GM18511 (cell line): ENCODE results near the gene SORCS3.
"Not testable (repeated sequence)": the region's sequence is repeated elsewhere in the genome, so short reads cannot be mapped to it uniquely, and the experiment has no call there.

Experiments
- ATAC-seq: cut with Tn5 transposase; IDR thresholded peaks from one replicate; pipeline ENCODE4 v1.9.1; 2021; ENCODE audit warnings: mild to moderate bottlenecking, moderate library complexity; ENCODE audit not compliant: unreplicated experiment

Gene SORCS3

DNA sequence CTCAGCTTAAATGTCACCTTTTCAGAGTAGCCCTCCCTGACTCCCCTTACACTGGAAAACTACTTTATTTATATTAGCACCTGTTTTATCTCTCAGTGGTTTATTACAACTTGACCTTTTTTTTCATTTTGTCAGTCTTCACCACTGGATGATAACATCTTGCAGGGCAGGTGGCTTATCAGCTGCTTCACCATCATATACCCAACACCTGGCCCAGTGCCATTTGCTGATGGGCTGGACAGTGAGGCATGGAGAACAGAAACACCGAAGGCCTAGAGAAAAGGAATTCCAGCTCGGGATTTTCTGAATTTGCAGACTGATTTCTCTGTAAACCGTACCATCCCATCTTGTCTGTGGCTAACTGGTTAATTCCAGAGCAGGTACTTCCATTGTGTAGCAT lies 48.5 kb downstream of the SORCS3 start:
- ATAC-seq: no peak

DNA sequence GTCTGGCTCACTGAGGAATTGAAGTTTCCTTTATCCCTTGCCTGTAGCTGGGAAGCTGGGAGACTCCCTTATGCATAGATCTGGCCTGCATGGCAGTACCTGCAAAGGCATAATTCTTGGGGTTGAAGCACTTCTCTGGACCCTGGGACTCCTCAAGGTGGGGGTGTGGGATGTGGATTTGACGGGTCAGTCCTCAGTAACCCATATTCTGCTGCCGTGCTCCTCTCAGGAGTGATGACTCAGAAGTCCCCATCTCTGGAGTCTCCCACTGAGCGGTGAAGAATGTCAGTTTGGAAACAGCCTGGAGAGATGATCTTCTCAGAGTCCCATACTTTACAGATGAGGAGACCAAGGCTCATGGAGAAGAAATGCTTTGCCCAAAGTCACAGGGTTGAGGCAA lies 49.0 kb downstream of the SORCS3 start:
- ATAC-seq: no peak

DNA sequence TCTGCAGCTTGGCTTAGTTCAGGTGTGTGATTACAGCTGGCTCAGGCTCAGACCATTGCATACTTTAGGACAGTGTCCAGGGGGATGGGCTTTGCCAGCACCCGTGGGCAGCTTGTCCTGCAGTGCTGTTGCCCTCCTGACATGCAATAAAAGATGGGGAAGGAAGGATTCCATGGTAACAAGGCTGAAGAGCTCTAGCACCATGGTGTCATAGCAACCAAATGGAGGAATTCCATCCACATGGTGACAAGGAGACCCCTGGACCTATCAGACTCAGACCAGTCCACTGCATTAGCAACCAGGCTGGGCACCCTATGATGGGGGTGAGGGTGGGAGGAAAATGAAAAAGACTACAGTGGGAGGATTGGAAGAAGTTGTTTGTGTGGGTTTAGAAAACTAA lies 49.9 kb downstream of the SORCS3 start:
- no peak for ATAC-seq

DNA sequence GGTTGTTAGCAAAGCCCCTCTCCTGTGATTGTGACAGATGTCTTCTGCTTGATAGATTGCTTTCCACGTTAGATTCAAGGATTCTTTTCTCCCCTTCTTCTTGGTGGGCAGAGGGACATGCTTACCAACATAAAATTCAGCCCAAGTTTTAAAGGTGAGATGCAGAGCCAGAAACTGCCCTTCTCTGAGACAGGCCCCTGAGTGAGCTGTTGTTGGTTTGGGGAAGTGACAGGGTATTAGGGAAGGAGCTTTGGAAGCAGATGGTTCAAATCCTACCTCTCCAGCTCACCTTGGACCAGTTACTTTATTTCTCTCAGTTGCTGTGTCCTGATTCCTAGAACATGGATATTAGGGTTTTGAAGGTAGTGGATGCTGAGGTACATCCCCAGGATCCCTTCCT lies 53.0 kb downstream of the SORCS3 start:
- ATAC-seq: no peak

DNA sequence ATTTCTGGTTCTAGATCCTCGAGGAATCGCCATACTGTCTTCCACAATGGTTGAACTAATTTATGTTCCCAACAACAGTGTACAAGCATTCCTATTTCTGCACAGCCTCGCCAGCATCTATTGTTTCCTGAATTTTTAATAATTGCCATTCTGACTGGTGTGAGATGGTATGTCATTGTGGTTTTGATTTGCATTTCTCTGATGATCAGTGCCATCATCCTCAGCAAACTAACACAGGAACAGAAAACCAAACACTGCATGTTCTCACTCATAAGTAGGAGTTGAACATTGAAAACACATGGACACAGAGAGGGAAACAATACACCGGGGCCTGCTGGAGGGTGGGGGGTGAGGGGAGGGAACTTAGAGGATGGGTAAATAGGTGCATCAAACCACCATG lies 62.2 kb downstream of the SORCS3 start:
- not testable (repeated sequence) for ATAC-seq

DNA sequence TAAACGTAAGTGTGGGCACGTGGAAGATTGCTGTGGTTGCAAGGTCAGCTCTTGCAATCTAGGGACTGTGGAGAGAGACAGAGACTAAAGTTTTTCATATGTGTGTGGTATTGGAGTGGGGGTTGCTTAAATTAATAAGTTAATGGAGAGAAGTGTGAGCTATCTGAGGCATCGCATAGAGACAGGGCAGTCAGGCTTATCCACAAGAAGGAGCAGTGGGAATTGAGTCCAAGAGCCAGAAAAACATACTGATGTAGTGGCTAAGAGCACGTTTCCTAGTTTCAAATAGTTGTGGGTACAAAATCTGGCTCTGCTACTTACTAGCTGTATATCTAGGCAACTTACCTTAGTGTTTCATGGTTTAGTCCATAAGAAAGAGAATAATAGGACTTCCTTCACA lies 65.8 kb downstream of the SORCS3 start:
- no peak for ATAC-seq

DNA sequence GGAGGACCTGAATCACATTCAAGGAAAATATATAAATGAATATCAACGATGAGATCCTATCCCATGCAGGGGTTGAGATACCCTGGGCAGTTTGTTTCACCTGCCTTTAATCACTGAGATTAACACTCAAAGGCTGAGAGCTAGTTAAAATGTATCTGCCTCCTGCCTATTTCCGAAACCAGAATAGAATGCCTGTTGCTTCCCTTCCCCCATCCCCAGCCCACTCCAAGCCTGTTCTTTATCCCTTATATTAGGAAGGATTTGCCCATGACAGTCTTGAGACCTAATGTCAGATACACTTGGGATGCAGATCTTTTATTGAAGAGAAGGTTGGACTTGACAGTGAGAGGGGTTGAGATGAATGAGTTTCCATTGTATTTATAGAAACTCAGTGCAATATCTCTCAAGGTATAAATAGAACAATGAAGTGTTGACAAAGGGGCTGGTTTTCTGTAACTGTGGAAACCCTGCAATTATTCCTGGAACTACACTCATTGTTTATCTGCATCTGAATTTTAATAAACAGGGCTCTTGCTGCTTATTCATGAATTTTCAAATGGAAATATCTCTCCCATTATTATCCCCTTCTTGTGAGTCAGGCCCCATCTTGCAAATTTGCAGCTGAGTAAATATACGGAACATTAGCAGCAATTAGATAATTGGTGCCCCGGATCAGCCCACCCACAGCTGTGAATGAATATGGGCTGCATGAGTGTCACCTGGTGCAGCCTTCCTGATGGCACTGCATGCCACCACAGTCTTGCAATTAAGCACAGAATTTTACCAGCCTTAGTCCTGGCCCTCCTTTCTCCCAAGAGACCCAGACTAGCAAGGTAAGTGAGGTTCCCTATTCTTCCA lies 66.7 kb downstream of the SORCS3 start:
- ATAC-seq: no peak

DNA sequence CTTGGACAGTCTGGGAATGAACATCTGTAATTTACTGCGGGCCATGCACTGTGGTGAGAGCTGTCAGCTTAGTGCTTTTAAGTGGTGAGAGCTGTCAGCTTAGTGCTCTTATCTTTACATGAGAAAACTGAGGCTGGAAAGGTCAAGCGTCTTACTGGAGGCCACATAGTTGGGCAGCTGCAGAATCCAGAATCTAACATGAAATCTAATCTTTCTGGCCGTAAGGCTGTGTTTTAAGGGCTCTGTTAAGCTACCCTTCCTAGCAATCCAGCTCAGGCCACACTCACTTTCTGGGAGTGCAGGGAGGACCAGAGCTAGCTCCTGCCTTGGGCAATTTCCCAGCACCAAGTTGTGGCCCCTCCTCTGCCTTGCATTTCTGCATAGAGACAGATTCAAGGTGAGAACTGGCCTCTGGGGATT lies 70.2 kb downstream of the SORCS3 start:
- ATAC-seq: no peak

DNA sequence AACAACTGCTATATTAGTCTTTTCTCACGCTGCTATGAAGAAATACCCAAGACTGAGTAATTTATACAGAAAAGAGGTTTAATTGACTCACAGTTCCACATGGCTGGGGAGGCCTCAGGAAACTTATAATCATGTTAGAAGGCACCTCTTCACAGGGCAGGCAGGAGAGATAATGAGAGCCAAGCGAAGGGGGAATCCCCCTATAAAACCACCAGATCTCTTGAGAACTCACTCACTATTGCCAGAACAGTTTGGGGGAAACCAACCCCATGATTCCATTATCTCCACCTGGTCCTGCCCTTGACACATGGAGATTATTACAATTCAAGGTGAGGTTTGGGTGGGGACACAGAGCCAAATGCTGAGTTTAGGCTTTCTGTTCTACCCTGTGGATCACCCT lies 89.5 kb downstream of the SORCS3 start:
- ATAC-seq: not testable (repeated sequence)

DNA sequence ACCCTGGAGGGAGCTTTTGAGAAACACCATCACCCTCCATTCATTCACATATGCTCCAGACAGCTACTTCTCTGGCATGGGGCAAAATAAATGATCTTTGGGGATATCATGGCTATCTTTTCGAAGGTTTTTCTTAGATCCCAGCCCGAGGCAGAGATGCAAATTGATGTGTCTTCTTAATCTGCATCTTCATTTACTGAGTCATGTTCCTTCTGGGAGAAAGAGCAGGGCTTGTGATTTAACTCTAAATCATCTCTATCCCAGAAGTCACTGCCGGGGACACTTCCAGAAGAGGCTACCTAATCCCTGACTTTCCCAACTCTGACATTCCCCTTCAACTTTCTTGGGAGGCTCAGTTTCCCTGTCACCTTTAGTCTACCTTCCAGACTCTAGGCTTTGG lies 90.1 kb downstream of the SORCS3 start:
- ATAC-seq: no peak

DNA sequence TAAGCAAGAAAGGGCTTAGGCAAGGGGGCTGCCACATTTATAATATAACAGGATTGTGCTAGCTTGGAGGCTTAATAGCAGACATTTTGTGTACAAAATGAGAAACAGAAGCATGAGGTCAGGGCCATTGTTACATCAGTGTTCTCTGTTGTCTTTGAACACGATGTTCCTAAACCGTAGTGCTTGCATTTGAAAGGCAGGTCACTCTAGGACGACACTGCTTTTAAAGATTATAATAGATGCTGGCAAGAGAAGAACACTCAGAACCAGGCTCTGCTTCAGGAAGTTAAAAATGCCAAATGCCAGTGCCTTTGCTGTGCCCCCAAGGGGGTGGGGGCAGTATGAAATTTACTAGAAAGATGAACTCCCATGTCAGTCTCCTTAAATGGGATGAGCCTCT lies 91.1 kb downstream of the SORCS3 start:
- no peak for ATAC-seq

DNA sequence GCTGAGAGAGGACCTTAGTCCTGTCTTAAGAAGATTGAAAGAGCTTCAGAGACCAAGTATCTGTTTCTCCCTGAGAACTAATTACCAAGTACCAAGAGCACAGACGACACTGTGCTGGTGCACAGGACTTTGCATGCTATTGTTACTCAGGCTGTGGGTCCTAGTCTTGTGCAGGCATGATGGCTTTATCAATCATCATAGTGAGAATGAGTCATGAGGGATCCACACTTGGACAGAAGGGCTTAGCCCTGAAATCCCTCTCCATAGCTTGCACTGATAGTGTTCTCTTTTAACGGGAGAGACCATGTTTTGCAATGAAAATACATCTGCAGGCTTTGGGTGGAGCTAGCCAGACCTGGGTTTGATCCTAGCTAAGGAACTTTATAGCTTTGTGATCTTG lies 93.3 kb downstream of the SORCS3 start:
- ATAC-seq: no peak

DNA sequence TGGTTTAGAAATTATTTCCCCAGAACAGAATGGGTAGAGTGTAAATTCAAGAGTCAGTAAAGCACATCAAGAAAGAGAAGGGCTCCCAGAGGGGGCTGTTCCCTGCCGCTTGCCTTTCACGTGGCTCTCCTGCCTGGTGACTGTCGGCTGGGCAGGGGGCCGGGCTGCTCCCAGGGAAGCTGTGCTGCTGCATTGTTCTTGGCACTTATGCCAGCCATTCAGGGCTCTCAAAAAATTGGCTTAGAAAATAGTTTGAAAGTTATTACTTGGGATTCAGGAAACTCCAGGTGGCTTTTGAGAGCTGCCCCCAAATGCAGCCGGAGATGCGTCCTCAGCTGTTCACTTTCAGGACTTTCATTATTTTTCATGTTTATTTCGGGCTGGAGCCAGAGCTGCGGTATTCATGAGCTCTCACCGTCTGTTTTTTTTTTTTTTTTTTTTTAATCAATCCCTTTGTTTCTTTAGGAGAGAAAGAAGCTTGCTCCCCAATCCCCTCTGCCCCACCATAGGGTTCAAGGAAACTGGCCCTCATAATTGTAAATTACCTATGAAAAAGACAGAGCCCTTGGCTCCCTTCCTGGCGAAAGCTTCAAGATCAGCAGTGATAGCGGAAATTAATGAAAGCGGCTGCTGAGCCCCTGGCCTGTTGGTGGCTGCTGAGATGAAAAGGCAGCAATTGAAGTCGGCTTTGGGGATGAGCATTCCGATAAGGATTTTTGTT lies 94.1 kb downstream of the SORCS3 start:
- ATAC-seq: no peak

DNA sequence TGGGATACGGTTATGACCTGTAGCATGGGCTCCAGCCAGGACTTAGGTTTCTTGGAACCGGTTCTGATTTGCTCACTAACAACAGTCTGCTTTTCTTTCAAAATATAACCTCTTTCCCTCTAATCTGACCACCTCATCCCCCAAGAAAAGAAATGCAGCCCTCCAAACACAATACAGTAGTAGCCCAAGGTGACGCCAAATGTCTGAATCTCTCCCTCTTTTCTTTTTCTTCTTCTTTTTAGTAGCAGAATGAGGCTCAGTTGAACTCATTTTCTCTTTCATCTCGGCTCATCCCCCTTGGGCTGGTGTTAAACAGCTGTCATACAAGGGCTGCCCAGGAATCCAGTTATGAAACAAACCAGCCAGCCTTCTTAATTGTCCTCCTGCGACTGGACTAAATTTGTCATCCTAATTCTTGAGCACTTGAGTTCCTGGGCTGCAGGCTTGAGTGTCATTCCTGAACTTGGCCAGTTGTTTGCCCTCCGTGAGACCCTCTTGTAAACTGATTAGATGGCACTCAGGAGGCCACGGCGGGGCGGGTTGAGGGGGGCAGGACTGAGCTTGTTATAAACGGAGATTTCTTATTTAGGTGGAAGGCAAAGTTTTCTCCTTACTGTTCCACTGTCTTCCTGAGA lies 94.8 kb downstream of the SORCS3 start:
- no peak for ATAC-seq

DNA sequence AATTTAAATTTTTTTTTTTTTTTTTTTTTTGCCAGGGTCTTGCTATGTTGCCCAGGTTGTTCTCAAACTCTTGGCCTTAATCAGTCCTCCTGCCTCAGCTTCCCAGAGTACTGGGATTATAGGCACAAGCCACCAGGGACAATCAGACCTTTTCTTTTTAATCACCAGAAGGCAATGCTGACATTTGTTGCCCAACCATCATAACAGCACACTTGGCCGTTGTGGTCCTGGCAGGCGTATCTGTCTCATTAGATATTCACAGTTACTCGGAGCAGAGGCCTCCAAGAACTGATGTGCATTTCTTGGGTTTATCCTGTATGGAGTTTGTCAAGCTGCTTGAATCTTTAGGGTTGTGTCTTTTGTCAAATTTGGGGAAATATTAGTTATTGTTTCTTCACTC lies 100.0 kb downstream of the SORCS3 start:
- no peak for ATAC-seq

DNA sequence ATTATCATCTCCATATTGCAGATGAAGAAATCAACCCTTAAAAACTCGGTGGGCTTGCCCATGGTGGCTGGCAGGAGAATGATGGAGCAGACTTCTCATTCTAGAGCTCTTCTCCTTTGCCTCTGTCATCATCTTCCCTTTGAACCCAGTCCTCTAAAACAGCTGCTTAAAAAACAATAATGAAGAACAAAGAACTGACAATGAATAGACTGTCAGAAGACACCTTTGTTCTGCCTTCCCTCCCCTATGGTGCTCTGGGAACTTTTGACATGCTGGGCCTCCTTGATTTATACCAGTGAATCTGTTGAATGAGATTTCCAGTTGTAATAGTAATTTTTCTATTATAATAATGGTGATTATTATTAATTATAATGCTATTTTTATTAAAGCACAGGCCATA lies 103.0 kb downstream of the SORCS3 start:
- no peak for ATAC-seq

DNA sequence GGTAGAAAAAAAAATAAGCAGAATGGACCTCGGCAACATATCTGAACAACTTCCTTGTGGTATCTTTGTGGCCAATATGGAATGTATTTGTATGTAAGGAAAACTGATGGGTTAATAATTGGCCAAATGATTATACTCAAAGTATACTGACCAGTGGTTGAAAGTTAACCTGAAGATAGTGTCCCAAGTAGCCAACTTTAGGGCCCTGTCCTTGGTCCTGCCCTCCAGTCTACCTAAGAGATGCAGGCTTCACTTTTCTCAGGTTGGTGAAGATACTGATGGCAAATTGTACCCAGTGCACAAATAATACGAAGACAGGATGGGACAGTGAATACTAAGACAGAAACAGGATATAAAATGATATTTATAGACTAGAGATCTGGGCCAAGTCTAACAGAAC lies 109.2 kb downstream of the SORCS3 start:
- ATAC-seq: no peak

DNA sequence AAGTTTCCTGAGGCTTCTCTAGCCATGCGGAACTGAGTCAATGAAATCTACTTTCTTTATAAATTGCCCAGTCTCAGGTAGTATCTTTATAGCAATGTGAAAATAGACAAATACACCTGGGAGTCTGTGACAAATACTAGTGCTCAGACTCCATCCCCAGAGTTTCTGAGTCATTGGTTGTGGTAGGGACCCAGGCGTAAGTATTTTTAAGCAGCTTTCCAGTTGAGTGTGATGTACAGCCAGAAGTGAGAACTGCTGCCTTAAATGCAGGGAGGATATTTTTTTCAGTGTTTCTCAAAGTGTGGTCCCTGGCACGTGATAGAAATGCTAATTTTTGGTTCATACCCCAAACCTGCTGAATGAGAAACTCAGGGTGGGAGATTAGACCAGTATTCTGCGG lies 121.7 kb downstream of the SORCS3 start:
- no peak for ATAC-seq

DNA sequence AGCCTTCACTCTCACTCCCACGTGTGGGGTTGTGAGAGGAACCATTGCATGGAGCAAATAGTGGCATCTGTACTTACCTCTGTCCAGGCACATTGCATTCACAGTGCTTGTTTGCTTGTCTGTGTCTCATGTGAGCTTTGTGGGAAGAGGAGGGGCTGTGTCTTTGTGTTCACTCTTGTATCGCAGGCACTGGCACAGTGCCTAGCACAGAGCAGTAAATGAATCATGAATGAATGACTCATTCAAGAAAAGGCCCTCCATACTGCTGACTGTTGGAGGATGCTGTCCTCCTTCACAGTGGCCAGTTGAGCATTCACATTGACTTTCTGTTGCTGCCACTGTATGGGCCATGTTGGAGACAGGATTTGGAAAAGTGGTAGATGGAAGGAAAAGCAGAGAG lies 125.3 kb downstream of the SORCS3 start:
- ATAC-seq: peak; percentile 38

DNA sequence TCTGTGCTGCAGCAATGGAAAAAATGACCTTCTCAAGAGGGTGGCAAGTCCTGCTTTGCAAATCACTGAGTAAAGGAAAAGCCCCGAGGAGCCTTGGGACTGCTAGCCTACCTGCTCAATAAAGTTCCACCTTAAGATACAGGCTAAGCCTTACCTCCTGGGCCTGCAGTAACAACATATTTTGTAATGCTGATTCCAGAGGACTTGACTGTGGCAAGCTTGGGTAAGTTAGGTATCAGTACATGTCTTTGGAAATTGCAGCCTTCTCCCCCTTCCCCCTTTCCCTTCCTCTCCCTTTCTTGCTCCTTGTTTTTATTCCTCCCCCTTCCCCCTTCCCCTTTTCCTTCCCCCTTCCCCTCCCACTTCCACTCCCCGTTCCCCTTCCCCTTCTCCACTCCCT lies 126.2 kb downstream of the SORCS3 start:
- no peak for ATAC-seq

DNA sequence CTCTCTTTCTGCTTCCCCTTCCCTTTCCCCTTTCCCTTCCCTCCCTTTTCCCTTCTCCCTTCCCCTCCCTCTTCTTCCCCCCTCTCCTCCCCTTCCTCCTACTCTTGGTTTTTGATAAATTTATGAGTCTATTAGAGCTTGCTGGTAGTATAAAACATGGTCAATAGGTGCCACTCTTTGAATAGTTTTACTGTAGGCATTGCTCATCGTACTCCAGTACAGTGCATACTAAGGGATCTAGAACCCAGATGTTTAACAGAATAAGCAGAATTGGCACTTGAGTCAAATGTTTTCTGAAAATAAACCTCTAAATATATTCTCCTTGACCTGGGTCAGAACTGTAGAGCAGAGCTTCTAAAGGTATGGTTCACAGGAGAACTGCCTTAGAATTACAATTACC lies 126.7 kb downstream of the SORCS3 start:
- peak; percentile 49 for ATAC-seq

DNA sequence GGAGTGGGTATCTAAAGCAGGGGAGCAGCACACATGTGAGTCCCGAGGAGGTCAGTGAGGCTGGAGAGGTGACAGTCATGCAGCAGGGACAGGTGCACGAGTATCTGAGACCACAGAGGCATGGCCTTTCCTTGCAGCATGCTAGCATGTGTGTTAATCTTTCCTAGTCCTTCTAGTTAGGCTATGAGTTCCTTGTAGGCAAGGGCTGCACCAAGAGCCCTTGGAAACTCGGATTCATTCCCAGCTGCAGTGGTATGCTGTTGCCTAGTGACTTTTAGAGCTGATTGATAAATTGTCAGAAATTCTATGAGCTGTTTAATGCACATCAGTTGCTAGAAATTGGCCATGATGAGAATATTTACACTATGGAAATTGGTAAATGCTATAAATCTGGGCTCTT lies 132.0 kb downstream of the SORCS3 start:
- ATAC-seq: no peak
